OCI-LY1 (cell line): ENCODE measurements around the gene FAM107B.
A peak's percentile ranks its signal among the peaks of the same experiment; 100 is the strongest.

Source experiments
- CTCF ChIP-seq: fragments of 200-600 bp; sonication (generic), shearing (Covaris generic); IDR thresholded peaks from 2 replicates; pipeline ENCODE4 v1.5.1; 2017; ENCODE audit warnings: mild to moderate bottlenecking, antibody characterized with exemption, low read length, moderate library complexity, mixed read lengths
- EZH2 ChIP-seq: fragments of 200-600 bp; sonication (generic), shearing (Covaris generic); IDR thresholded peaks from 2 replicates; pipeline ENCODE4 v1.8.0; 2017; ENCODE audit warnings: borderline replicate concordance, mixed run types, mild to moderate bottlenecking, antibody characterized with exemption, low read length, moderate library complexity, mixed read lengths

DNA sequence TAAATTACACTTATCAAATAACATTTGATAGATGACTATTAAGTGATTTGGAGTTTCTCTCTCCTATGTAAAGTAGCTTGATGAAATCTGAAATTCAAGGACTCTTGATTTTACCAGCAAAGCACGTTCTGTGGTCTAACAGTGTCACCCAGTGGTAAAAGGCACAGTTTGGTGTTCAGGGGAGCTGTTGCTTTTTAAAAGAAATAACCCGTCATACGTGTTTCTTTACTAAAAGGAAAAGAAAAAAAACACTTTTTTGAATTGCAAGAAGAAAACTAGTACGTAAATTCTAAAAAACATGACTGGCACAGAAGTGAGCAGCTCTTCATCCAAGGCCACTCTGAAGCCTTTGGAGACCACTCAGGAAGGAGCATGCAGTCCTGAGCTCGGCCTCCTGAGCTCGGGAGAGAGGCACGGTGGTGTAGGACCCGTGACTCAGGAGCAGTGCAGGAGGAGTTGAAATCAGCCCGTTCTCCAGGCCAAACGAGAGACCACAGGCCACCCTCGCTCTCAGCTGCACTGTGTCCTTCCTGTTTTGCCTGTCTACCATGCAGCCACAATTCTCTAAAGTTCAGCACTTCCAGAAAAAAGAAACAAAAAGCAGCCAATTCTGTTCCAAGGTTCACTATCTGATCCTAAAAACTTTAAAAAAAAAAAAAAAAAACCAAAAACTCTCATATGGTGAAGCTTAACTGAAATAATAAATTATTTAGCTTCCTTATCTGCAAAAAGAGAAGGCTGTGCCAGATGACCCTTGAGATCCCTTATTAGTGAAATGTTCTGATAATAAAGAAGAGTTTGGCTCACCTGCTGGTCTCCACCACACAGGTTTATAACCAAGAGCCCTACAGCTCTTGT, 231.4 kb downstream of the FAM107B start:
- TF ChIP-seq CTCF, result peak; percentile 31; the same call in 1 of the 2 replicates
- no peak for TF ChIP-seq EZH2
